ENCODE measurements around the gene ABHD4.
"Not testable (repeated sequence)": the region's sequence is repeated elsewhere in the genome, so short reads cannot be mapped to it uniquely, and the experiment has no call there.

Gene ABHD4, protein sequence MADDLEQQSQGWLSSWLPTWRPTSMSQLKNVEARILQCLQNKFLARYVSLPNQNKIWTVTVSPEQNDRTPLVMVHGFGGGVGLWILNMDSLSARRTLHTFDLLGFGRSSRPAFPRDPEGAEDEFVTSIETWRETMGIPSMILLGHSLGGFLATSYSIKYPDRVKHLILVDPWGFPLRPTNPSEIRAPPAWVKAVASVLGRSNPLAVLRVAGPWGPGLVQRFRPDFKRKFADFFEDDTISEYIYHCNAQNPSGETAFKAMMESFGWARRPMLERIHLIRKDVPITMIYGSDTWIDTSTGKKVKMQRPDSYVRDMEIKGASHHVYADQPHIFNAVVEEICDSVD

DNA sequence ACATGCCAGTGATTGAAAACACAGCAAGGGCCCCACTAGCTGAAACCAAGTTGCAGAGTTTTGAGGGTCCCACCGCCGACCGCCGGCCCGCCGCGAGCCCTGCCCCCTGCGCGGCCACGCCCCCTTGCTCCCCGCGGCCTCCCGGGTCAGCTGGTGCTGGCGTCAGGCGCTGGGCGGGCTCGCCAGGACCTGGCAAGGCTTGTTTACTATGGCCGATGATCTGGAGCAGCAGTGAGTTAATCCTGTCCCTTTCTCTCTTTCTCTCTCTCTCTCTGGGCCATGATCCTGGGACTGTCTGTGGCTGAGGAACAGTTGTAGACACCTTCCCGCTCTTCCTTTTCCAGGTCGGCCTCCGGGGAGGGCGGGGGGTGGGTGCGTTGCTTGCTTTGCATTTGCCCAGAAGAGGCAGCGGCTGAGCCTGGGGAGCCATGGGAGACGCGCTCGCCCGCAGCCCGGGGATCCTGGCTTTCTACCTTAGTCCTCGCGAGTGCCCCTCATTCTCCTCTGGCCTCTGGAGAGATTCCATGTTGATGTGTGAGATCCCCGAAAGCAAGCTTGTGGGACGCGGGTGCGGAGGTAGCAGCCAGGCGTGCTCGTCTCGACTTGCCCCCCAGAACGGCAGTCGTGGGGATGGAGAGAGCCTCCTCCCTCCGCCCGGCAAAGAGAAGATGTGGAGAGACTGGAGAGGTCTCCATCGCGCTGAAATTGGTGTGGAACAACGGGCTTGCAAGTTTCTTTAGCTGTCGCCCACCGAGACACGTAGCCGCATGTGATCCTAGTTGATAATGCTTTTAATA, at the start of gene ABHD4:
ABHD4 (plus strand) TSS at position 202 of the 797 bp plus-strand sequence; CDS start at position 209, 7 bp downstream.
- peak; percentile 39 for DNase-seq

DNA sequence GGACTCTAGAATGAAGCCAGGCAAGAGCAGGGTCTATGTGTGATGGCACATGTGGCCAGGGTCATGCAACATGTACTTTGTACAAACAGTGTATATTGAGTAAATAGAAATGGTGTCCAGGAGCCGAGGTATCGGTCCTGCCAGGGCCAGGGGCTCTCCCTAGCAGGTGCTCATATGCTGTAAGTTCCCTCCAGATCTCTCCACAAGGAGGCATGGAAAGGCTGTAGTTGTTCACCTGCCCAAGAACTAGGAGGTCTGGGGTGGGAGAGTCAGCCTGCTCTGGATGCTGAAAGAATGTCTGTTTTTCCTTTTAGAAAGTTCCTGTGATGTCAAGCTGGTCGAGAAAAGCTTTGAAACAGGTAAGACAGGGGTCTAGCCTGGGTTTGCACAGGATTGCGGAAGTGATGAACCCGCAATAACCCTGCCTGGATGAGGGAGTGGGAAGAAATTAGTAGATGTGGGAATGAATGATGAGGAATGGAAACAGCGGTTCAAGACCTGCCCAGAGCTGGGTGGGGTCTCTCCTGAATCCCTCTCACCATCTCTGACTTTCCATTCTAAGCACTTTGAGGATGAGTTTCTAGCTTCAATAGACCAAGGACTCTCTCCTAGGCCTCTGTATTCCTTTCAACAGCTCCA, 48.7 kb upstream of the ABHD4 start:
- no peak for DNase-seq

DNA sequence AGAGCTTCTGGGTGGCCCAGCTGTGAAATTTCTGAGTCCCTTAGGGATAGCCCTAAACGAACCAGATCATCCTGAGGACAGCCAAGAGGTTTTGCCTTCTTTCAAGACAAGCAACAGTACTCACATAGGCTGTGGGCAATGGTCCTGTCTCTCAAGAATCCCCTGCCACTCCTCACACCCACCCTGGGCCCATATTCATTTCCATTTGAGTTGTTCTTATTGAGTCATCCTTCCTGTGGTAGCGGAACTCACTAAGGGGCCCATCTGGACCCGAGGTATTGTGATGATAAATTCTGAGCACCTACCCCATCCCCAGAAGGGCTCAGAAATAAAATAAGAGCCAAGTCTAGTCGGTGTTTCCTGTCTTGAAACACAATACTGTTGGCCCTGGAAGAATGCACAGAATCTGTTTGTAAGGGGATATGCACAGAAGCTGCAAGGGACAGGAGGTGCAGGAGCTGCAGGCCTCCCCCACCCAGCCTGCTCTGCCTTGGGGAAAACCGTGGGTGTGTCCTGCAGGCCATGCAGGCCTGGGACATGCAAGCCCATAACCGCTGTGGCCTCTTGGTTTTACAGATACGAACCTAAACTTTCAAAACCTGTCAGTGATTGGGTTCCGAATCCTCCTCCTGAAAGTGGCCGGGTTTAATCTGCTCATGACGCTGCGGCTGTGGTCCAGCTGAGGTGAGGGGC, 48.0 kb upstream of the ABHD4 start:
- DNase-seq = no peak

DNA sequence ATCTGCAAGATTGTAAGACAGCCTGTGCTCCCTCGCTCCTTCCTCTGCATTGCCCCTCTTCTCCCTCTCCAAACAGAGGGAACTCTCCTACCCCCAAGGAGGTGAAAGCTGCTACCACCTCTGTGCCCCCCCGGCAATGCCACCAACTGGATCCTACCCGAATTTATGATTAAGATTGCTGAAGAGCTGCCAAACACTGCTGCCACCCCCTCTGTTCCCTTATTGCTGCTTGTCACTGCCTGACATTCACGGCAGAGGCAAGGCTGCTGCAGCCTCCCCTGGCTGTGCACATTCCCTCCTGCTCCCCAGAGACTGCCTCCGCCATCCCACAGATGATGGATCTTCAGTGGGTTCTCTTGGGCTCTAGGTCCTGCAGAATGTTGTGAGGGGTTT, 46.5 kb upstream of the ABHD4 start:
- no peak for DNase-seq

DNA sequence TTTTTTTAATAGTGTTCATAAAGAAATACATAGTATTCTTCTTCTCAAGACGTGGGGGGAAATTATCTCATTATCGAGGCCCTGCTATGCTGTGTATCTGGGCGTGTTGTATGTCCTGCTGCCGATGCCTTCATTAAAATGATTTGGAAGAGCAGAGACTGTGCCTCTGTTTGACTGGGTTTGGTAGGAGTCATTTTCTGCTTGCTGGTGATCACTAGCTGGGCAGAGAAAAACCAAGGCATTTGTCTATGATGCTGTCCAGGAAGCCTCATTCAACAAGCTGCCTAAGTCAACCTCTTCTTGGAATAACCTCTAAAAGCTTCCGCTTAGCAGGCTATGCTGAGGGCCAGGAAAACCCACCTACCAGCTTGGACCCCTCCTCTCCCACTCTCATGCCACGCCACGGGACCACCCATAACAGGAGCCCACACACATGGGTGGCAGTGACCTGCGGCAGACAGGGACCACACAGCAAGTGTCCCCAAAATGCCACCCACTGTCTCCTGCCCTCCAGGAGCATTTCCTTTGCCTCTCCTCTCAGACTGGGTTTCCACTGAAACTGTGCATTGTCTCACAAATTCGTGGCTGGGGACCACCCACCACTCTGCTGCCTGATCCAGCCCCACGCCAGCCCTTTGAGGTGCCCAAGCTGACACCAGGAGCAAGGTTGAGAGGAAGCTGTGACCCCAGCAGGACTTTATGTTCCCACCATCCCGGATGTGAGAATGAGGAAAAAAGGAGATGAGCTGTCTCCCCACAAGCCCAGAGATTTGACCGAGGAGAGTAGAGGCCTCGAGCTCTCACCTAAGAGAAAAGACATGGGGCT, 45.9 kb upstream of the ABHD4 start:
- no peak for DNase-seq

DNA sequence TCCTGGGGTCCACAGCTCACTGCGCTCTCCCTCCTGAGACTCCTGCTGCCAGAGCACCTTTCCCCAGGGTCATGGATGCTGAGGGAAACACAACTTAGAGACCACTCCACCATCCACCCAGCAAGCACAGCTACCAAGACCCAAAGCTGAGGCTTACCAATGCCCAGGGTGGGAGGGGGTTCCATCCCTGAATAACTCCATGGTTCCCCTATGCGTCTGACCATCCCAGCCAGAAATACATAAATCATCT, 45.3 kb upstream of the ABHD4 start:
- no peak for DNase-seq

DNA sequence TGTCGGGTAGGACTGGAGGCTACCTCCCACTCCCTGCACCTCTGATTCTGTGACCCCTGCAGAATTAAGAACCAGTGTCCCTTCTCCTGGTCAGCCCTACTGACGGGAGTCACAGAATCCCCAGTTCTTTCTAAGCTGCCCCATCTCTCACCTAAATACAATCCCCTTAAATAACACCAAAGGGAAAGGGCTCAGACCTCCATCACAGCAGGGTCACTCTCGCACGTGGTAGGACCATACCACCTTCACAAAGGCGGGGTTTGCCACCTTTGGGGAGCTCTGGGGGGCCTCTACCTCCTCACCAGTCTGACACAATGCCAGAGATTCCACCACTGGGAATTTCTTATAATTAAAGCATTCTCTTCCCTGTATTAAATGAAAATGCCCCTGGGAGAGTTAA, 44.7 kb upstream of the ABHD4 start:
- DNase-seq = no peak

DNA sequence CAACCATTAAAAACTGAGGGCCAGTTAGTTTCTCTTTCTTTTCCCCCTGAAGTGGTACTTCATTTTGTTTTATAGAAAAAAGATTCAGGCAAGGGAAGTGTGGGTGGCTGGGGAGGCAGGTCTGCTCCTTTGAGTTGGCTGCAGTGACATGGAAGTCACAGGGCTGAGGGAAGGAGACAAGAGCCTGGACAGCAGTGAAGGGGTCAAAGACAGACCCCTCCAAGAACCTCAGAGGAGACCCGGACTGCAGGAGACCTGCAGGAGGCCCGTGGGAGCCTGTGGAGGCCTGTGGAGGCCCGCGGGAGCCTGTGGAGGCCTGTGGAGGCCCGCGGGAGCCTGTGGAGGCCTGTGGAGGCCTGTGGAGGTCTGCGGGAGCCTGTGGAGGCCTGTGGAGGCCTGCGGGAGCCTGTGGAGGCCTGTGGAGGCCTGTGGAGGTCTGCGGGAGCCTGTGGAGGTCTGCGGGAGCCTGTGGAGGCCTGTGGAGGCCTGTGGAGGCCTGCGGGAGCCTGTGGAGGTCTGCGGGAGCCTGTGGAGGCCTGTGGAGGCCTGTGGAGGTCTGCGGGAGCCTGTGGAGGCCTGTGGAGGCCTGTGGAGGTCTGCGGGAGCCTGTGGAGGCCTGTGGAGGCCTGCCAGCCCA, 44.1 kb upstream of the ABHD4 start:
- not testable (repeated sequence) for DNase-seq

DNA sequence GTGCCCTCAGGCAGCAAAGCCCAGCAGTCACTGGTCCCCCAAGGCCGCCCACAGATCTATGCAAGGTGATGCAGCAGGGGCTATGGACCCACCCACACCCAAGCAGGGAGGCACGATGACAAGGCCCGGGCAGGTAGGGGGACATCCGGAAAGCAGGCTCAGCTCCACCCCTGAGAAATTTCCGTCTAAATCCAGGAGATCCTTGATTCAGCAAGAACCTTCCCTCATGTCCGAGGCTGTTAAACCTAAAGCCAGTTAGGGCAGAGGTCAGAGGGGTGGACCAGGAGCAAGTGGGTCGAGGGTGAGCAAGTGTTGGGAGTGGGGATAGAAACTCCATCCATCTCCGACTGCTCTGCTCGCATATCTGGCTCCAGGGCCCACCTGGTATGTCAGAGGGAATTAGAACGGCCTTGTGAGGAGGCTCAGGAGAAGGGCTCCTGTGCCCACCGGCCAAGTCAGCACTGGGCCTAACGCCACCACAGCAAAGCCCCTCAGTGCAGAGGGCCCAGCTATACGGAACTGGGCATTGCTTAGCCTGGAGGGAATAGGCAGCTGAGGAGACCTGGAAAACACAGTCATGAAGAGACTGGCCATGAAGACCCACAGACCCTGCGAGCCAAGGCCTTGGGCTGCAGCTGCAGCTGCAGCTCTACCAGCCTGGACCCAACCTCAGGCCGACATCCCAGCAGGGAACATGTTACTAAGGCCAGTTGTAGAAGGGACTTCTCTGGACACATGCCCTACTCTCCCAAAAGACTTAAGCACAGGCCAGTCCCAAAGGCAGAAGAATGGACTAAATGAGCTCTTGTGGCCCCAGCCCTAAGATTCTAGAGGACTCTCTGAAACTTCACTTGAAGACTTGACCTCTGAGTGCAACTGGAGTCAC, 43.4 kb upstream of the ABHD4 start:
- DNase-seq = no peak

DNA sequence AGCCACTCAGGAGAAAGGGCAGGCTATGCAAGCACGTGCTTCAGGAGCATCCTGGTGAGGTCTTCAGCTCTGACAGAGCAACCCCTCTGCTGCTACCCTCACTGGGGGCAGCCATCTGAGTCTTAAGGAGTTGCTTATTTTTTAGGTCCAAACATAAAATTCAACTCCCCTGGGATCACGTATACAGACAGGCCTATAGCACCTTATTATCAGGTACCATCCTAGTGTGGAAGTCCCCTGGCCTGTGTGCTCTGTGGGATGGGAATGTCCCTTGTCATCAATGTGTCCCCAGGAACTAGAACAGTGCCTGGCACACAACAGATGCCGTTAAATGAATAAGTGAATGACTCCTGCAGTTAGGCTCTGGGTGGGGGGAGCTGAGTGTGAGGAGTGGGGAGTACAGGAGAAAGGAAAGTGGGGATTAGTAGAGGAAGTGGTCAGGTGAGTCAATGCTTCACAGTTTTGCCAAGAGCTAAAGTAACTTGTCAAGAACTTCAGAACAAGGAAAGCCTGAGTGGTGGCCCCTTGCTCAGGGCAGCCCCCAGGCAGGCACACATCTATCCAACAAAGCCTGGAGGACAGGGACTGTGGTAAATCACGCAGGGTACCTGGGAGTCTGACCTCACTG, 42.6 kb upstream of the ABHD4 start:
- DNase-seq = no peak

DNA sequence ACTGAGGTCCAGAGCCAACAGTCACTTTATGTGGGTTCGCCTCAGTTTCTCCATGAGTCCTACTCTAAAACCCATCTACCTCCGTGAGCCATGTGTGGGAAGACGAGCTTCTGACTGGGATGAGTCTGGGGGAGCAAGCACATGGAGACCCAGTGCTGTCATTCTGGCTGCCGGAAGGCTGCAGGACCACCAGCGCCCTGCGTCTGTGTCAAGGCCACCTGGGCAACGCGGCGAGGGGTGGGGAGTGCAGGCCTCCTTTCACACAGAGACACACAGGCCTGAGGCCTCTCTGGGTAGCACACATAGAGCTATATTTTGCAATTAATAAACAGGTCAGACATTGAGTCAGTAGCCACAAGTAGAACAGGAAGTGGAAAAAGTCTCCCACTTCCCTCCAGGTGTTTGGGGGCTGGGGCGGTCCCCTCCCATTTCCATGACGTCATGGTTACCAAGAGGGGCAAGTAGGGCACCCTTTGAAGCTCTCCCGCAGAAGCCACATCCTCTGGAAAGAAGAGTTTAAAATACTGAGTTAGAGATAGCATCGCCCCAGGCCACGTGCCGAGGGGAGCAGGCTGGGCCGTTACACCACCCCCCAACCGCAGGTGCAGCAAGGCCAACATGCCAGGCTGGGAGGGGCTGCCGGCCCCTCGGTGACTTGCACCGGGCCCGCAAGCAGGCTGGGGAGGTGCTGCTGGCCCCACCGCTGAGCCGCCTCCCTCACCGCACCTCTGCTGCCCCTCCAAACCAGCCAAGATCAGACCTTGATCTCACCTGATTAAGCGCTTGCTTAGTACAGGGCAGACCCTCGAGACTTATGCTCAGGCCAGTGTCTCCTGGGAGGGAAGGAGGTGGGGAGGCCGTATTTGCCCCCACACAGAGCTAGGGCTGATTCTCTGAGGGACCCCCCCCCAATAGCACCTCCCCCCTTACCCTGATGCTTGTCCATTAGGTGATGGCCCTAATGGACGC, 41.8 kb upstream of the ABHD4 start:
- DNase-seq = no peak

DNA sequence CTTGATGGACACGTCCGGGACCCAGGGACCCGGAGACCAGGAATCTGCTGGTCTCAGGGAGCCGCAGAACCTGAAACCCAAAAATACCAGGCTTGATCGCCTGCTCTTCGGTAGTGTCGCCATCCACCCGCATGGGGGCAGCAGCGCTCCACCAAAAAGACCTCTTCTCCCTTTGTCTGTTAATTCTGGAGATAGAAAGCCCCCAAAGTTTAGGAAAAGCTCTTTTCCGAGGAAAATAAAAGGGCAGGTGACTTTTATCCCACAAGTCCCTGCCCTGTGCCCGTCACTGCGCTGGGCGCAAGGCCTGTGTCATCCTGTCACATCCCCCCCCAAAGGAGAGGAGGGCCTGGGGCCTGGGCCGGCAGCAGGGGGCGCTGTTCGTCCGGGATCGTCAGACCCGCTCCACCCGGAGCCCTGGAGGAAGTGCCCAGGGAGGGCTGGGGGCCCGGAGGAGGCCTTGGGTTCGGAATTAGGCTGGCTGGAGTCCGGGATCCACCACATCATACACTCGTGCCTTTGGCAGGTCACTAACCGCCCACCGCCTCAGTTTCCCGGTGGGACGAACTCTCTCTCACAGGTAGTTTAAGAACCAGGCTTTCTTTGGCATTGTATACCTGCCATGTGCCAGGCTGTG, 41.0 kb upstream of the ABHD4 start:
- peak; percentile 51 for DNase-seq

DNA sequence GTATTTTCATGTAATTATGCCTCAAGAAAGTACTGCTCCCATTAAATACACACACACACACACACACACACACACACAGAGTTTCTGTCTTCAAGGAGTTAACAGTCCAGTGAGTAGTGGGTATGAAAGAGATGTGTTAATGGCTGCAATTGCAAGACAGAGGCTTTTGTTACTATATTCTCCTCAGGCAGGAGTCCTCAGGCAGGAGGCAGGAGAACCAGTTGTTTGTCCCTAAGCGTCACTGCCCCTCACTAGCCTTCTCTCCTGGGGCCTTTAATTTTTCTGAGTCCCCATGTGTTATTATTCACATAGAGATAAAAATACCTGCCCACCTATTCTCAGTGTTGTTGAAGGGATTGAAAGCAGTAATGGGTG, 40.3 kb upstream of the ABHD4 start:
- no peak for DNase-seq

DNA sequence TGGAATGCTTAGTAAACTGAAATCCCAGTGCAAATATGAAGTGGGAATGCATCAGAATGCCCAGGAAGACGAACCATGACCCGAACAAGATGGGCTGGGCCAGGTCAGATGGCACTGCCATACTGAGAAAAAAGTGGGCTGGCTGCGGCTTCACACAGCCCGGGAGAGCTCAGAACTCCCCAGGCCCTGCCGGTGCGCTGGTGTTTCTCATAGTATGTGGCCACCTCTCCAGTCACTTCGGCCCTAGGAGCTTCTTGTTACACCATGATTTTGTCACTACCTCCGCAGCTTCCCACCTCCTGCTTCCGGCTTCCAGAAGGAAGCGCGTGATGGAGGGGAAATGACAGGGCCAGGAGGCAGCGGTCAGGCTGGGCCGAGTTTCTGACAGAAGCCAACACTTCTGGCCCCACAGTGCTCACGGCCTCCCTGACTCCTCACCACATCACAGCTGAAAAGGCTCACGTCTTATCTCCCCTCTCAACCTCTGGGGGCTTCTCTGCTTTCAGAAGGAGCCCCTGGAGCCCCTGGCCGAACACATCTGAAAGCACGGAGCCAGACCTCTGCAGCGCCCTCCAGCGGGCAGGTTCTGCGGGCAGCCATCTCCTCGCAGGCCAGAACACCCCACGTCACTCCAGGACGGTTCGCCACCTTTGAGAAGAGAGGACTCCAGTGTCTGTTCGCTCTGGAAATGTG, 39.7 kb upstream of the ABHD4 start:
- no peak for DNase-seq

DNA sequence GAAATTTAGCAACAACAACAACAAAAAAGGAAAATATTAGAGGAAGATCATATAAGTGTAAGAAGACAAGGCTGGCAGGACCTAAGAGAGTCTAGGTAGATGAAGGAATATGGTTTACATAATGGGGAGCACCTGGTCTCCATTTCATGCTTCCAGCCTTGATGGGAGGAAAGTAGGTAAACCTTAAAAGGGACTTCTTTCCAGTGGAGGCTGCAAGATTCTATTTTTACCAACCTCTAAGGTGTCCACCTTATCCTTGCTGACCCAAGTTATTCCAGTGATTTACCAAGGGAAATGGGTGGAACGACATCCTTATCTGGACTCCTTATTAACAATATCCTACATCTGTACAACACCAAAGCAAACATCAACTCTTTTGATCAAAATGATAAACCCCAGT, 39.1 kb upstream of the ABHD4 start:
- DNase-seq = no peak

DNA sequence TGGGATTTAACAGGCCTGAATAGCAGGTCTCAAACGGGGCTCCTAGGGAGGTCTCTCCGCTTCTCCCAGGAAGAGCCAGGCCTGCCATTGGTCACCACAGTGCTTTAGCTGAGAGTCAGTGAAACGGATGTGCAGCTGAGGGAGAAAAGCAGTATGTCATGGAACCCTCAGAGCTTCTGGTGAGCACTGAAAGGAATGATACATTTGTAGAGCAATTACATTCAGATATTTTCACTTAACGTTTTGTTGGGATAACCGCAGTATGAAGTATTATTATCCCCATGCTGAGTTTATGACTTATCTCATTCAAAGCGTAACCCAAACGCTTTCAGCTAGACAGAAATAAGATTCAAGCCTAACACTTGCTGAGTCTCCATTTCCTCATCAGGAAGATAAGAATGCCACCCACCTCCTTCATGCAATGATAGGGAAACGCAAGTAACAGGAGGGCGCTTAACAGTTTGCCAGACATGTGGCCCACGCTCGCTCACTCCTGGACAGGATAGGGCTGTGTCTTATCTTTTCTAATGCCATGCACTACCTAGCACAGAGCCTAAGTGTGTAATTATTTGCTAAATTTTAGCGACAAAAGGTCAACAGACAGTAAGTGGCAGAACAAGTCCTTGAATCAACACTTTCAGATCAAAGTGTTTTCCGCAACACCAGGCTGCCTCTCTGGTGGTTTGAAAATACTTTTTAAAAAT, 37.3 kb upstream of the ABHD4 start:
- DNase-seq = no peak

DNA sequence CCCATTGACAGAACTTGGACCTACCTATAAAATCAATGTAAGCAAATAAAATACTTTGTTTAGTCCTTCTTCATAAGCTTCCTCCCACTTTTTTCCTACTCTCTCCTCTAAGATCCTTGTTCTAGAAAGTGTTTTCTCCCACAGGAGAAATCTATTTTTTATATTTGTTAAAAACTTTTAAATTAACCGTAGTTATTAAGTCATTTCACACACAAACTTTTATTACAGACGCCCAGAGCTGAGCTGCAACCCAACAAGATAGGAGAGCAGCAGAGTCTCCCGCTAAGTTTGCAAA, 36.8 kb upstream of the ABHD4 start:
- DNase-seq = no peak
